ENCODE results near the gene SEC23A. TPM values are rescaled to one million over a fixed set of nuclear protein-coding genes. Genes with fewer than 3 reads are reported as not detected.

SEC23A gene
- 43.6 to 97.3 TPM (median 76.9 TPM) in 5 replicates for total RNA-seq (2022; extraction: Qiagen RNA extraction; ENCODE audit: low read depth)

GRCh38 chr14:39102969-39103957 is at the start of gene SEC23A:
TSS of gene SEC23A (minus strand) at chr14:39103235. CDS start at chr14:39096118, 7,117 bp downstream.

GRCh38 chr14:39114073-39114838 is 11.2 kb upstream of the SEC23A start, which contains the start of gene GEMIN2:
TSS of gene GEMIN2 (plus strand) at chr14:39114323. CDS start at chr14:39114339, 16 bp downstream.

Other genes starting within 250 kb of the SEC23A start
- gene GEMIN2, start 11.1 kb upstream of the SEC23A start, total RNA-seq (2022; extraction: Qiagen RNA extraction; ENCODE audit: low read depth) = 23.2 to 33.8 TPM (median 24.7 TPM) in 5 replicates
- 13.0 to 16.4 TPM (median 14.4 TPM) in 5 replicates for gene TRAPPC6B, start 67.1 kb upstream of the SEC23A start, total RNA-seq (2022; extraction: Qiagen RNA extraction; ENCODE audit: low read depth)
- 43.1 to 66.5 TPM (median 50.9 TPM) in 5 replicates for gene PNN, start 72.0 kb upstream of the SEC23A start, total RNA-seq (2022; extraction: Qiagen RNA extraction; ENCODE audit: low read depth)
- gene MIA2, start 130.7 kb upstream of the SEC23A start, total RNA-seq (2022; extraction: Qiagen RNA extraction; ENCODE audit: low read depth) = 22.5 to 27.8 TPM (median 24.5 TPM) in 5 replicates